Upper lobe of left lung (tissue), 4 donors: ENCODE results near the gene OTUB1.

Experiments used
- EP300 ChIP-seq, 4 donors: sonication (generic); formaldehyde crosslinking; IDR thresholded peaks; one replicate each; pipeline ENCODE4 v1.5.1; 2017; ENCODE audit warnings: antibody characterized with exemption in 4 of 4, control low read depth in 2 of 4
- POLR2A ChIP-seq, 4 donors: fragments of 450-650 bp; IDR thresholded peaks; one replicate each; pipeline ENCODE4 v1.5.1; 2016 to 2017; ENCODE audit warnings: antibody characterized with exemption in 4 of 4, mild to moderate bottlenecking in 2 of 4
- TF ChIP-seq, protein P1 (sequence below), 6 experiments: fragments of 450-650 bp in 4 of 6; fragments of 200-600 bp in 2 of 6; sonication (generic) in 2 of 6; IDR thresholded peaks; one replicate each; pipeline ENCODE4 v1.5.1; 2016 to 2019; ENCODE audit warnings: antibody characterized with exemption in 6 of 6

DNA sequence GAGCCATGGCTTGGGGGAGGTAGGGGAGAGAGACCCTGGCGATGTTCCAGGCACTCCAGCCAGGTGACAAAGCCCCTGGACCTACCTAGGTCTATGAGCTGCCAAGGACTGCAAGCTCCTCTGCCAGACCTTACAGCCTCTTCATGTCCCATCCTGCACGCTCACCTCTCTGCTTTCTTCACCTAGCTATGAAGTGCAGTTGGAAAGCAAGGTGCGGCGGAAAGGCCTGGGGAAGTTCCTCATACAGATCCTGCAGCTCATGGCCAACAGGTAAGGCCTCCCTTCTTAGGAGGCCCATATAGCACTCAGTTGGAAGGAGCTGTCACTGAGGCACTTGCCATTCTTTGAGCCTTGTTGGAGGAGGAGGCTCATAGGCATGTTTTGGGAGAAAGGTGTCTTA, 33.7 kb upstream of the OTUB1 start:
- TF ChIP-seq, protein P1, sequence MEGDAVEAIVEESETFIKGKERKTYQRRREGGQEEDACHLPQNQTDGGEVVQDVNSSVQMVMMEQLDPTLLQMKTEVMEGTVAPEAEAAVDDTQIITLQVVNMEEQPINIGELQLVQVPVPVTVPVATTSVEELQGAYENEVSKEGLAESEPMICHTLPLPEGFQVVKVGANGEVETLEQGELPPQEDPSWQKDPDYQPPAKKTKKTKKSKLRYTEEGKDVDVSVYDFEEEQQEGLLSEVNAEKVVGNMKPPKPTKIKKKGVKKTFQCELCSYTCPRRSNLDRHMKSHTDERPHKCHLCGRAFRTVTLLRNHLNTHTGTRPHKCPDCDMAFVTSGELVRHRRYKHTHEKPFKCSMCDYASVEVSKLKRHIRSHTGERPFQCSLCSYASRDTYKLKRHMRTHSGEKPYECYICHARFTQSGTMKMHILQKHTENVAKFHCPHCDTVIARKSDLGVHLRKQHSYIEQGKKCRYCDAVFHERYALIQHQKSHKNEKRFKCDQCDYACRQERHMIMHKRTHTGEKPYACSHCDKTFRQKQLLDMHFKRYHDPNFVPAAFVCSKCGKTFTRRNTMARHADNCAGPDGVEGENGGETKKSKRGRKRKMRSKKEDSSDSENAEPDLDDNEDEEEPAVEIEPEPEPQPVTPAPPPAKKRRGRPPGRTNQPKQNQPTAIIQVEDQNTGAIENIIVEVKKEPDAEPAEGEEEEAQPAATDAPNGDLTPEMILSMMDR (IDR thresholded peaks at IDR 0.05), result no peak
- TF ChIP-seq POLR2A (IDR thresholded peaks at IDR 0.05) (no peak), EP300 (IDR thresholded peaks at IDR 0.05) (no peak)
